HepG2 (cell line): Measurements from ENCODE around the gene NOL12. TPM values are rescaled to one million over a fixed set of nuclear protein-coding genes. Genes with fewer than 3 reads are reported as not detected.

Source experiments
- CENPX ChIP-seq: sonication (generic); formaldehyde crosslinking; IDR thresholded peaks from 2 replicates; pipeline ENCODE4 v1.9.0; 2021; ENCODE audit warnings: mild to moderate bottlenecking, missing genetic modification reagents, moderate library complexity
- HOXA5 ChIP-seq: sonication (generic); formaldehyde crosslinking; IDR thresholded peaks from 2 replicates; pipeline ENCODE4 v1.4.0; 2020; ENCODE audit warnings: missing genetic modification reagents
- KAT8 ChIP-seq: IDR thresholded peaks from 2 replicates; pipeline ENCODE4 v1.6.1; 2016; ENCODE audit warnings: missing genetic modification reagents, missing compliant biosample characterization
- KLF13 ChIP-seq: sonication (generic); formaldehyde crosslinking; IDR thresholded peaks from 2 replicates; pipeline ENCODE4 v1.4.0; 2020; ENCODE audit warnings: mild to moderate bottlenecking, missing genetic modification reagents
- PAXIP1 ChIP-seq: sonication (generic); formaldehyde crosslinking; conservative IDR thresholded peaks from 2 replicates; pipeline ENCODE4 v1.4.0; 2020; ENCODE audit warnings: mild to moderate bottlenecking, missing genetic modification reagents, moderate library complexity
- RARA ChIP-seq: IDR thresholded peaks from 2 replicates; pipeline ENCODE4 v1.6.1; 2016; ENCODE audit warnings: missing genetic modification reagents, missing compliant biosample characterization
- RBAK ChIP-seq: sonication (generic); formaldehyde crosslinking; IDR thresholded peaks from 2 replicates; pipeline ENCODE4 v1.5.1; 2020; ENCODE audit warnings: mild to moderate bottlenecking, missing genetic modification reagents
- SOX13 ChIP-seq, 3 experiments: fragments of 450-650 bp in 1 of 3; sonication (generic) in 1 of 3; formaldehyde crosslinking in 1 of 3; IDR thresholded peaks in 2 of 3; conservative IDR thresholded peaks in 1 of 3; 2 replicates each; pipeline versions ENCODE4 v1.5.0 to v1.6.1; 2016 to 2020; ENCODE audit warnings: antibody characterized with exemption in 1 of 3, mild to moderate bottlenecking in 1 of 3, missing compliant biosample characterization in 1 of 3, missing genetic modification reagents in 1 of 3, moderate library complexity in 1 of 3
- THAP11 ChIP-seq: IDR thresholded peaks from 2 replicates; pipeline ENCODE4 v1.6.1; 2016; ENCODE audit warnings: missing biosample characterization, missing genetic modification reagents
- ZNF879 ChIP-seq: sonication (generic); formaldehyde crosslinking; IDR thresholded peaks from 2 replicates; pipeline ENCODE4 v1.8.1; 2023; ENCODE audit warnings: missing genetic modification reagents
- polyA plus RNA-seq, 8 experiments: library from polyadenylated mRNA; depleted of rRNA in 3 of 8; stranded (reverse) in 7 of 8; unstranded in 1 of 8; fragments of >200 nt; fragmentation: Illumina TruSeq in 4 of 8; extraction: Trizol in 4 of 8; gene quantifications; 2 replicates each; pipeline versions ENCODE4 v1.2.1 to v1.2.3, GENCODE V29; 2011 to 2016; ENCODE audit warnings: low read depth in 4 of 8, missing spikeins in 1 of 8, mixed read lengths in 1 of 8; ENCODE audit not compliant: insufficient read depth in 1 of 8
- total RNA-seq, 5 experiments: library from RNA; depleted of rRNA; stranded (reverse); fragments of >200 nt; fragmentation: Illumina TruSeq; extraction: Trizol; gene quantifications; 2 replicates each; pipeline ENCODE4 v1.2.3, GENCODE V29; 2016; ENCODE audit warnings: low read depth in 1 of 5
- TF ChIP-seq, protein P1 (sequence below): IDR thresholded peaks from 2 replicates; pipeline ENCODE4 v1.4.0; 2020; ENCODE audit warnings: mild to moderate bottlenecking, missing genetic modification reagents
- TF ChIP-seq, protein P2 (sequence below): IDR thresholded peaks from 2 replicates; pipeline ENCODE4 v1.6.1; 2016; ENCODE audit warnings: missing compliant biosample characterization, missing genetic modification reagents, borderline replicate concordance
- TF ChIP-seq, protein P3 (sequence below): sonication (generic); formaldehyde crosslinking; IDR thresholded peaks from 2 replicates; pipeline ENCODE4 v1.5.1; 2020; ENCODE audit warnings: missing genetic modification reagents, mild to moderate bottlenecking, borderline replicate concordance

Gene NOL12
- total and polyA plus RNA-seq, 2 of the 13 experiments (the other 11 are each of a cell fraction or from before 2014, with no cell fraction given) = 14.3 to 31.4 TPM

GRCh38 chr22:37734964-37735451 is 48.9 kb downstream of the NOL12 start (continued):
- TF ChIP-seq, protein P1, sequence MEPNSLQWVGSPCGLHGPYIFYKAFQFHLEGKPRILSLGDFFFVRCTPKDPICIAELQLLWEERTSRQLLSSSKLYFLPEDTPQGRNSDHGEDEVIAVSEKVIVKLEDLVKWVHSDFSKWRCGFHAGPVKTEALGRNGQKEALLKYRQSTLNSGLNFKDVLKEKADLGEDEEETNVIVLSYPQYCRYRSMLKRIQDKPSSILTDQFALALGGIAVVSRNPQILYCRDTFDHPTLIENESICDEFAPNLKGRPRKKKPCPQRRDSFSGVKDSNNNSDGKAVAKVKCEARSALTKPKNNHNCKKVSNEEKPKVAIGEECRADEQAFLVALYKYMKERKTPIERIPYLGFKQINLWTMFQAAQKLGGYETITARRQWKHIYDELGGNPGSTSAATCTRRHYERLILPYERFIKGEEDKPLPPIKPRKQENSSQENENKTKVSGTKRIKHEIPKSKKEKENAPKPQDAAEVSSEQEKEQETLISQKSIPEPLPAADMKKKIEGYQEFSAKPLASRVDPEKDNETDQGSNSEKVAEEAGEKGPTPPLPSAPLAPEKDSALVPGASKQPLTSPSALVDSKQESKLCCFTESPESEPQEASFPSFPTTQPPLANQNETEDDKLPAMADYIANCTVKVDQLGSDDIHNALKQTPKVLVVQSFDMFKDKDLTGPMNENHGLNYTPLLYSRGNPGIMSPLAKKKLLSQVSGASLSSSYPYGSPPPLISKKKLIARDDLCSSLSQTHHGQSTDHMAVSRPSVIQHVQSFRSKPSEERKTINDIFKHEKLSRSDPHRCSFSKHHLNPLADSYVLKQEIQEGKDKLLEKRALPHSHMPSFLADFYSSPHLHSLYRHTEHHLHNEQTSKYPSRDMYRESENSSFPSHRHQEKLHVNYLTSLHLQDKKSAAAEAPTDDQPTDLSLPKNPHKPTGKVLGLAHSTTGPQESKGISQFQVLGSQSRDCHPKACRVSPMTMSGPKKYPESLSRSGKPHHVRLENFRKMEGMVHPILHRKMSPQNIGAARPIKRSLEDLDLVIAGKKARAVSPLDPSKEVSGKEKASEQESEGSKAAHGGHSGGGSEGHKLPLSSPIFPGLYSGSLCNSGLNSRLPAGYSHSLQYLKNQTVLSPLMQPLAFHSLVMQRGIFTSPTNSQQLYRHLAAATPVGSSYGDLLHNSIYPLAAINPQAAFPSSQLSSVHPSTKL (CRISPR knock-in tag) = 0 out of 2 replicates have a peak, but pooled peaks have one; percentile 22
- TF ChIP-seq RARA (0 out of 2 replicates have a peak, but pooled peaks have one; percentile 13), ZNF879 (CRISPR knock-in tag) (no peak), KAT8 (CRISPR knock-in tag) (peak; percentile 65), CENPX (CRISPR knock-in tag) (no peak), HOXA5 (CRISPR knock-in tag) (peak; percentile 65; the same call in 1 of the 2 replicates), RBAK (CRISPR knock-in tag) (no peak), THAP11 (CRISPR knock-in tag) (peak; percentile 56), KLF13 (CRISPR knock-in tag) (no peak), PAXIP1 (CRISPR knock-in tag) (no peak), SOX13 (IDR thresholded peaks at IDR 0.05) (no peak), SOX13 (CRISPR knock-in tag; conservative IDR thresholded peaks at IDR 0.05 in 1 of 2, IDR thresholded peaks at IDR 0.05 in 1 of 2) (peak in 1 of 2 experiments; percentile 19; a peak in 1 of 4 replicates)
- TF ChIP-seq, protein P2, sequence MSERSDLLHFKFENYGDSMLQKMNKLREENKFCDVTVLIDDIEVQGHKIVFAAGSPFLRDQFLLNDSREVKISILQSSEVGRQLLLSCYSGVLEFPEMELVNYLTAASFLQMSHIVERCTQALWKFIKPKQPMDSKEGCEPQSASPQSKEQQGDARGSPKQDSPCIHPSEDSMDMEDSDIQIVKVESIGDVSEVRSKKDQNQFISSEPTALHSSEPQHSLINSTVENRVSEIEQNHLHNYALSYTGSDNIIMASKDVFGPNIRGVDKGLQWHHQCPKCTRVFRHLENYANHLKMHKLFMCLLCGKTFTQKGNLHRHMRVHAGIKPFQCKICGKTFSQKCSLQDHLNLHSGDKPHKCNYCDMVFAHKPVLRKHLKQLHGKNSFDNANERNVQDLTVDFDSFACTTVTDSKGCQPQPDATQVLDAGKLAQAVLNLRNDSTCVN (CRISPR knock-in tag) = 0 out of 2 replicates have a peak, but pooled peaks have one; percentile 48
- TF ChIP-seq, protein P3, sequence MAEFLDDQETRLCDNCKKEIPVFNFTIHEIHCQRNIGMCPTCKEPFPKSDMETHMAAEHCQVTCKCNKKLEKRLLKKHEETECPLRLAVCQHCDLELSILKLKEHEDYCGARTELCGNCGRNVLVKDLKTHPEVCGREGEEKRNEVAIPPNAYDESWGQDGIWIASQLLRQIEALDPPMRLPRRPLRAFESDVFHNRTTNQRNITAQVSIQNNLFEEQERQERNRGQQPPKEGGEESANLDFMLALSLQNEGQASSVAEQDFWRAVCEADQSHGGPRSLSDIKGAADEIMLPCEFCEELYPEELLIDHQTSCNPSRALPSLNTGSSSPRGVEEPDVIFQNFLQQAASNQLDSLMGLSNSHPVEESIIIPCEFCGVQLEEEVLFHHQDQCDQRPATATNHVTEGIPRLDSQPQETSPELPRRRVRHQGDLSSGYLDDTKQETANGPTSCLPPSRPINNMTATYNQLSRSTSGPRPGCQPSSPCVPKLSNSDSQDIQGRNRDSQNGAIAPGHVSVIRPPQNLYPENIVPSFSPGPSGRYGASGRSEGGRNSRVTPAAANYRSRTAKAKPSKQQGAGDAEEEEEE (CRISPR knock-in tag) = no peak
